Spleen (tissue), 11 donors: ENCODE results near the gene ARVCF. TPM values are rescaled to one million over a fixed set of nuclear protein-coding genes. Genes with fewer than 3 reads are reported as not detected.

Source experiments
- DNase-seq: peaks from one replicate; pipeline ENCODE4 v3.0.0-alpha.2; 2020
- H3K27ac ChIP-seq, 8 donors: fragments of 200-600 bp; sonication (generic) in 7 of 8; 1 replicate in 4 of 8; 2 replicates in 4 of 8; pipeline versions ENCODE4 v1.5.0 to v1.8.0; 2016 to 2021; ENCODE audit warnings: inconsistent platforms in 4 of 8, mild to moderate bottlenecking in 4 of 8, moderate library complexity in 1 of 8
- H3K27me3 ChIP-seq, 7 donors: fragments of 200-600 bp; sonication (generic) in 6 of 7; replicated peaks in 1 of 7; 1 replicate in 4 of 7; 2 replicates in 3 of 7; pipeline versions ENCODE4 v1.5.0 to v1.8.0; 2016 to 2021; ENCODE audit warnings: inconsistent platforms in 3 of 7, mild to moderate bottlenecking in 1 of 7
- H3K36me3 ChIP-seq, 6 donors: fragments of 200-600 bp; sonication (generic) in 5 of 6; 1 replicate in 4 of 6; 2 replicates in 2 of 6; pipeline versions ENCODE4 v1.5.0 to v1.8.0; 2016 to 2021; ENCODE audit warnings: inconsistent platforms in 2 of 6
- H3K4me1 ChIP-seq, 6 donors: fragments of 200-600 bp; sonication (generic) in 5 of 6; 1 replicate in 3 of 6; 2 replicates in 3 of 6; pipeline versions ENCODE4 v1.5.0 to v1.8.0; 2016 to 2021; ENCODE audit warnings: inconsistent platforms in 3 of 6
- H3K4me3 ChIP-seq, 8 donors: fragments of 200-600 bp; sonication (generic) in 7 of 8; 1 replicate in 4 of 8; 2 replicates in 4 of 8; pipeline versions ENCODE4 v1.5.0 to v1.8.0; 2016 to 2021; ENCODE audit warnings: inconsistent platforms in 4 of 8, mild to moderate bottlenecking in 4 of 8, moderate library complexity in 2 of 8
- H3K9me3 ChIP-seq, 8 donors: fragments of 200-600 bp; sonication (generic) in 7 of 8; 1 replicate in 4 of 8; 2 replicates in 4 of 8; pipeline versions ENCODE4 v1.5.0 to v1.8.0; 2016 to 2021; ENCODE audit warnings: inconsistent platforms in 4 of 8
- POLR2A ChIP-seq, 3 donors: fragments of 450-650 bp; IDR thresholded peaks; one replicate each; pipeline ENCODE4 v1.5.1; 2017; ENCODE audit warnings: antibody characterized with exemption in 3 of 3, mild to moderate bottlenecking in 1 of 3
- POLR2AphosphoS5 ChIP-seq, 3 donors: sonication (generic); formaldehyde crosslinking; IDR thresholded peaks; one replicate each; pipeline ENCODE4 v1.5.1; 2017; ENCODE audit warnings: antibody characterized with exemption in 3 of 3
- WGBS, 5 donors: extraction: QIAGEN DNeasy Blood & Tissue Kit in 3 of 5; methylation state at CpG; one replicate each; pipeline versions ENCODE4 v1.1.5 to v1.1.7; 2013 to 2018; 5-methylcytosine and 5-hydroxymethylcytosine counted together
- intact Hi-C: fragments of 100-400 bp; cut with DNase I; formaldehyde crosslinking; loops from one replicate; pipeline ENCODE4 v1.15.0; 2023; ENCODE audit warnings: low total_unique reads
- polyA plus RNA-seq, 3 donors: library from polyadenylated mRNA; stranded (reverse); fragments of 200-250 nt; gene quantifications; one replicate each; pipeline ENCODE4 v1.2.1, GENCODE V29; 2013
- total RNA-seq, 7 donors: library from RNA; depleted of rRNA in 3 of 7; stranded (reverse); fragments of >200 nt in 3 of 7; fragmentation: NEBNext Ultra II Directional in 4 of 7; extraction: Animal tissue kit (Norgen Biotek cat#: 25700) in 4 of 7; gene quantifications; one replicate each; pipeline versions ENCODE4 v1.1.0 to v1.2.1, GENCODE V29; 2016 to 2021
- TF ChIP-seq, protein P1 (sequence below), 11 experiments: fragments of 200-600 bp in 7 of 11; fragments of 450-650 bp in 4 of 11; sonication (generic) in 4 of 11; IDR thresholded peaks in 8 of 11; conservative IDR thresholded peaks in 3 of 11; 1 replicate in 7 of 11; 2 replicates in 4 of 11; pipeline versions ENCODE4 v1.4.0 to v1.8.0; 2016 to 2021; ENCODE audit warnings: antibody characterized with exemption in 11 of 11, inconsistent platforms in 4 of 11, mild to moderate bottlenecking in 1 of 11
- donor health status: healthy with polysubstance abuse.
- donor health status: DM: no; HTN: no; CAD: no; lungs with moderate emphysema.
- donor health status: DM: no; HTN: no; CAD: no.
- donor health status: Bipolar disorder and iron deficiency.
- donor health status: healthy.
- donor health status: DM: no; HTN: no; CAD: no.
- donor health status: DM: yes; HTN: yes; CAD: no.

Gene ARVCF
- total and polyA plus RNA-seq, 10 donors: 9.4 to 96.7 (median 27.6) TPM

- Histone ChIP-seq H3K9me3 (no peaks in the 10 kb centered on the region), H3K27ac (peak overlapping the region in 5 of 8 donors; percentile 72 to 95 (median 95)), H3K27me3 (peaks cover 0 to 1% (median 0%) of the 10 kb centered on the region in 7 donors), H3K36me3 (peaks cover 0 to 41% (median 0%) of the 10 kb centered on the region in 6 donors), H3K4me3 (peak overlapping the region in 3 of 8 donors; percentile 2 to 97 (median 90)), H3K4me1 (peaks cover 15 to 78% (median 47%) of the 10 kb centered on the region in 6 donors)
- DNase-seq: no peak
- TF ChIP-seq, protein P1, sequence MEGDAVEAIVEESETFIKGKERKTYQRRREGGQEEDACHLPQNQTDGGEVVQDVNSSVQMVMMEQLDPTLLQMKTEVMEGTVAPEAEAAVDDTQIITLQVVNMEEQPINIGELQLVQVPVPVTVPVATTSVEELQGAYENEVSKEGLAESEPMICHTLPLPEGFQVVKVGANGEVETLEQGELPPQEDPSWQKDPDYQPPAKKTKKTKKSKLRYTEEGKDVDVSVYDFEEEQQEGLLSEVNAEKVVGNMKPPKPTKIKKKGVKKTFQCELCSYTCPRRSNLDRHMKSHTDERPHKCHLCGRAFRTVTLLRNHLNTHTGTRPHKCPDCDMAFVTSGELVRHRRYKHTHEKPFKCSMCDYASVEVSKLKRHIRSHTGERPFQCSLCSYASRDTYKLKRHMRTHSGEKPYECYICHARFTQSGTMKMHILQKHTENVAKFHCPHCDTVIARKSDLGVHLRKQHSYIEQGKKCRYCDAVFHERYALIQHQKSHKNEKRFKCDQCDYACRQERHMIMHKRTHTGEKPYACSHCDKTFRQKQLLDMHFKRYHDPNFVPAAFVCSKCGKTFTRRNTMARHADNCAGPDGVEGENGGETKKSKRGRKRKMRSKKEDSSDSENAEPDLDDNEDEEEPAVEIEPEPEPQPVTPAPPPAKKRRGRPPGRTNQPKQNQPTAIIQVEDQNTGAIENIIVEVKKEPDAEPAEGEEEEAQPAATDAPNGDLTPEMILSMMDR (IDR thresholded peaks at IDR 0.05 in 8 of 11, conservative IDR thresholded peaks at IDR 0.05 in 3 of 11): no peak
- no peak for TF ChIP-seq POLR2A (IDR thresholded peaks at IDR 0.05)
- no peak for TF ChIP-seq POLR2AphosphoS5 (IDR thresholded peaks at IDR 0.05)
- intact Hi-C loops: no loop called here
- 53 to 66% (median 56%) methylated on average over 10 of the region's 10 CpGs for whole genome bisulfite sequencing, 5 donors
Measured at GRCh38 chr22:20022978-20023613, 6.5 kb upstream of the ARVCF start.

DNA sequence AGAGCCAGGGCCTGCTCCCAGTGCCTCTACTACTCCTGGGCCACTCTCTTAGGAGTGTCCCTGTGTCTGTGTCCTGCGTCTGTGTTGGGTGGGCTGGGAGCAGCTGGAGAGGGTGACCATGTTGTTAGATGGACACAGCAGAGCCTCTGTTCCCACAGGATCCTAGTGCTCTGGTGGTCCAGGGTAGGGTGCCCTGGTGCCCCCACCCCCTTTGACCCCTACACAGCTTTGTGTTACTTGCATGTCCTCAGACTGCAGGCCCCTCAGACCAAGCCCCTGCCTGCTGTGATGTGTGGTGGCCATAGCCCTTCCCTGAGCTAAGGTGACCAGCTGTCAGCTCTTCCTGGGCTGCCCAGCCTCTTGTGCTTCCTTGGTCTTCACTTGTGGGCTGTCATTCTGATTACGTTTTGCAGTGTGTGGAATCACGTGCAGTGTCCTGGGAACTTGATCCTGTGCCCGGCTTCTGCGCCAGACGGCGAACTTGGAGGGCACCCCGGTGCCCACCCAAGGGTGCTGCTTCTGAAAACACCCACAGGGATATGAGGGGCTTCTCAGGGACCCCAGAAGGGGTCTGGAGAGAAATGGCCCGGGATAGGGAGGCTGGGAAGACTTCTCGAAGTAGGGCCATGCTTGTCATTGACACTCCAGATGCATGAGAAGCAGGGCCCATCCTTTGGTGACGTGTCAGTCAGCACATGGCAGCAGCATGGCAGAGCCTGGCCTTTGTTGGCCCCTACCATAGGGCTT lies 5.8 kb upstream of the ARVCF start:
- H3K9me3 ChIP-seq: no peaks in the 10 kb centered on the region
- peaks cover 0 to 40% (median 0%) of the 10 kb centered on the region in 6 donors for H3K36me3 ChIP-seq
- peaks cover 15 to 81% (median 48%) of the 10 kb centered on the region in 6 donors for H3K4me1 ChIP-seq
- DNase-seq: no peak
- TF ChIP-seq, protein P1 (IDR thresholded peaks at IDR 0.05 in 8 of 11, conservative IDR thresholded peaks at IDR 0.05 in 3 of 11): no peak
- no peak for TF ChIP-seq POLR2A (IDR thresholded peaks at IDR 0.05)
- TF ChIP-seq POLR2AphosphoS5 (IDR thresholded peaks at IDR 0.05): no peak
- peak overlapping the region in 6 of 8 donors; percentile 50 to 97 (median 88) for H3K4me3 ChIP-seq
- H3K27me3 ChIP-seq: peaks cover 0 to 8% (median 0%) of the 10 kb centered on the region in 7 donors
- intact Hi-C loops: no loop called here
- WGBS, 5 donors: 77 to 83% (median 83%) methylated on average over 9 to 11 of the region's 11 CpGs
- H3K27ac ChIP-seq: peak overlapping the region in 7 of 8 donors; percentile 72 to 95 (median 92)

GRCh38 chr22:20021196-20022181 lies 4.9 kb upstream of the ARVCF start:
- H3K4me1 ChIP-seq: peaks cover 19 to 81% (median 52%) of the 10 kb centered on the region in 6 donors
- WGBS, 5 donors: 3 to 5% (median 3%) methylated on average over 24 to 36 of the region's 36 CpGs
- DNase-seq: no peak
- TF ChIP-seq POLR2A (IDR thresholded peaks at IDR 0.05) (no peak), POLR2AphosphoS5 (IDR thresholded peaks at IDR 0.05) (peak in 2 of 3 donors; percentile 68 to 72)
- TF ChIP-seq, protein P1 (IDR thresholded peaks at IDR 0.05 in 8 of 11, conservative IDR thresholded peaks at IDR 0.05 in 3 of 11): no peak
- H3K36me3 ChIP-seq: peaks cover 0 to 31% (median 0%) of the 10 kb centered on the region in 6 donors
- H3K9me3 ChIP-seq: no peaks in the 10 kb centered on the region
- peak overlapping the region; percentile 50 to 97 (median 88) for H3K4me3 ChIP-seq
- peaks cover 0 to 12% (median 0%) of the 10 kb centered on the region in 7 donors for H3K27me3 ChIP-seq
- intact Hi-C loops: no loop called here
- peak overlapping the region; percentile 72 to 95 (median 90) for H3K27ac ChIP-seq
